ENCODE measurements around the gene PRKCSH. TPM values are rescaled to one million over a fixed set of nuclear protein-coding genes. Genes with fewer than 3 reads are reported as not detected.
A peak's percentile ranks its signal among the peaks of the same experiment; 100 is the strongest.
"Not testable (repeated sequence)": the region's sequence is repeated elsewhere in the genome, so short reads cannot be mapped to it uniquely, and the experiment has no call there.

The PRKCSH gene, protein sequence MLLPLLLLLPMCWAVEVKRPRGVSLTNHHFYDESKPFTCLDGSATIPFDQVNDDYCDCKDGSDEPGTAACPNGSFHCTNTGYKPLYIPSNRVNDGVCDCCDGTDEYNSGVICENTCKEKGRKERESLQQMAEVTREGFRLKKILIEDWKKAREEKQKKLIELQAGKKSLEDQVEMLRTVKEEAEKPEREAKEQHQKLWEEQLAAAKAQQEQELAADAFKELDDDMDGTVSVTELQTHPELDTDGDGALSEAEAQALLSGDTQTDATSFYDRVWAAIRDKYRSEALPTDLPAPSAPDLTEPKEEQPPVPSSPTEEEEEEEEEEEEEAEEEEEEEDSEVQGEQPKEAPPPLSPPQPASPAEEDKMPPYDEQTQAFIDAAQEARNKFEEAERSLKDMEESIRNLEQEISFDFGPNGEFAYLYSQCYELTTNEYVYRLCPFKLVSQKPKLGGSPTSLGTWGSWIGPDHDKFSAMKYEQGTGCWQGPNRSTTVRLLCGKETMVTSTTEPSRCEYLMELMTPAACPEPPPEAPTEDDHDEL
- total RNA-seq = 67.1 TPM

DNA sequence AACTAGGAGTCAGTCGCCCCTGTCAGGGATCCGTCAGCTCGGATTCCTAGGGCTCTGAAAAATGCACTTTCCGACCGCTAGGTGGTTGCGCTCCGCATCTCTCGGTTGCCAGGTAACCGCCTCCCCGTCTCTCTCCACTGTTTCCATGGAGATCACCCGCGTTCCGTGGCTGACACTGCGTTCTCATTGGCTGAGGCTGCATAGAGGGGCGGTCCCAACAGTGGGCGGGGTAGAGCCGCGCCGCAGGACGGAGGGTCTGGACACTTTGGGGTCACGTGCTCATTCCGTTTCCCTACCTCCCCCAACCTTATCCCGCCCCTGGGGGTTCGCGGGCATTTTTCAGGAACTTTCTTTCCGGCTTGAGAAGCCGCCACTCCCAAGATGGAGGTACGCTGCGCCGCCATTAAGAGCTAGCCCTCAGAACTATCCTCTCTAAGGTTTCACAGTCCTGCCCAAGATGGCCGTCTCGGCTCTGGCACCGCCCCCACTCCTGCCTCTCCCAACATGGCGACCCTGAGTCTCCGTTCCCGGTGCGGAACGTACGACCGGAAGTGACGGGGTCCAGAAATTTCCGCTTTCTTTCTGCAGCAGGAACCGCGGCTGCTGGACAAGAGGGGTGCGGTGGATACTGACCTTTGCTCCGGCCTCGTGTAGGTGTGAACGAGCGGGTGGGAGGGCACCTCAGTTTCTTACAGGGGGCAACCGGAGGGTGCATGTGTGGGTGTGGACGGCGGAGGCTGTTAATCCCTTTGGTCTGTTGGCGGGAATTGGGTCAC is at the start of gene PRKCSH, which contains the start of gene ODAD3:
Gene PRKCSH (plus strand): TSS at position 579 of the 776 bp plus-strand sequence. CDS start 483 bp downstream, outside the sequence.
Gene ODAD3 (minus strand): TSS at position 65 of the 776 bp plus-strand sequence. CDS start 105 bp downstream, outside the sequence.
- Histone ChIP-seq H3K4me3 (ENCODE audit: low read length) (peak within 1 kb of the TSS; percentile 72), H3K9me3 (ENCODE audit: low read depth, low read length) (no peaks in the 10 kb centered on the region)

DNA sequence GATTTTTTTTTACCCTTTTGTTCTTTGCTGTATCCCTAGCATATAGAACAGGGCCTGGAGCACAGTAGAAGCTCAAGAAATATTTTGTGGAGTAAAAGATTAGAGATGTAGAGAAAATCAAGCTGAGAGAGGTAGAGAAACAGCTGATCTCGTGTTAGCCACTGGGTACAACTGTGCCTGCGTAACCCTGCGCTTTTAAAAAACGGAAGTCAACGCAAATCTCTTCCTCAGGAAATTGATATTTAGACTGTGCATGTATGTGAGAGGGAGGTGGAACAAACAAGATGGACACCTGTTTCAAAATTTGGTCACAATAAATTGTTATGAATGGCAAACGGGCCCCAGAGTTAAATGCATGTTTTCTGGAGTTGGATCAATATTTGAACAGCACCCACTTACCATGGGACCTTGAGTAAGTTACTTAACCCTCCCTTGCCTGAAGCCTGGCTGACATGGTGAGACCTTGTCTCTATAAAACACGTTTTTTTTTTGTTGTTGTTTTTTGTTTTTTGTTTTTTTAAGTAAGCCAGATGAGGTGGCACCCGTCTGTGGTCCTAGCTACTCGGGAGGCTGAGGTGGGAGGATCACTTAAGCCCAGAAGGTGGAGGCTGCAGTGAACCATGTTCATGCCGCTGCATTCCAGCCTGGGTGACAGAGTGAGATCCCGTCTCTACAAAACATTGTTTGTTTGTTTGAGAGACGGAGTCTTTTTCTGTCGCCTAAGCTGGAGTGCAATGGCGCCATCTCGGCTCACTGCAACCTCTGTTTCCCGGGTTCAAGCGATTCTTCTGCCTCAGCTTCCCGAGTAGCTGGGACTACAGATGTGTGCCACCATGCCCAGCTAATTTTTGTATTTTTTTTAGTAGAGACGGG is 48.0 kb upstream of the PRKCSH start:
- Histone ChIP-seq H3K27me3 (ENCODE audit: insufficient read depth, low read length) (peaks cover 3% of the 10 kb centered on the region), H3K4me3 (ENCODE audit: low read length) (no peak overlapping the region), H3K4me1 (ENCODE audit: insufficient read depth, low read length) (peaks cover 36% of the 10 kb centered on the region), H3K9me3 (ENCODE audit: low read depth, low read length) (no peaks in the 10 kb centered on the region)

More for the DNA sequence above, at the start of gene PRKCSH, which contains the start of gene ODAD3:
- H3K27me3 ChIP-seq (ENCODE audit: insufficient read depth, low read length) = no peaks in the 10 kb centered on the region
- peaks cover 27% of the 10 kb centered on the region for H3K4me1 ChIP-seq (ENCODE audit: insufficient read depth, low read length)

DNA sequence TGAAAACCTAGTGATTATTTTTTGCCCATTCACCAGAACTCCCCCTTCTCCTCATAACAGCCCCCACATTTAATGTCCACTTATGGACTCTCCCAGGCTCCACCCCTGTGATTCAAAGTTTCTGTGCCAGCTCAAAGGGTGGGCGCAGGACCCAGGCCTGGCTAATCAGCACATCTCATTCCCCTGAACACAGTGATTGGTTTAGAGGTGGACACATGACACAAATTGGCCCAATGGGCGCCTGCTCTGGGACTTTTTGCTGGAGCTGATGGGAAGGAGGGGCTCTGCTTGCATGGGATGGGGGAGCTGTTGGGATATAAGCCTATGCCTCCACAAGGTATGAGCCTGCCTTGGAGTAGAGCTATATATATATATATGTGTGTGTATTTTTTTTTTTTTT is 45.1 kb upstream of the PRKCSH start:
- Histone ChIP-seq H3K4me3 (ENCODE audit: low read length) (no peak overlapping the region), H3K27me3 (ENCODE audit: insufficient read depth, low read length) (no peaks in the 10 kb centered on the region), H3K9me3 (ENCODE audit: low read depth, low read length) (no peaks in the 10 kb centered on the region), H3K4me1 (ENCODE audit: insufficient read depth, low read length) (peaks cover 14% of the 10 kb centered on the region)

DNA sequence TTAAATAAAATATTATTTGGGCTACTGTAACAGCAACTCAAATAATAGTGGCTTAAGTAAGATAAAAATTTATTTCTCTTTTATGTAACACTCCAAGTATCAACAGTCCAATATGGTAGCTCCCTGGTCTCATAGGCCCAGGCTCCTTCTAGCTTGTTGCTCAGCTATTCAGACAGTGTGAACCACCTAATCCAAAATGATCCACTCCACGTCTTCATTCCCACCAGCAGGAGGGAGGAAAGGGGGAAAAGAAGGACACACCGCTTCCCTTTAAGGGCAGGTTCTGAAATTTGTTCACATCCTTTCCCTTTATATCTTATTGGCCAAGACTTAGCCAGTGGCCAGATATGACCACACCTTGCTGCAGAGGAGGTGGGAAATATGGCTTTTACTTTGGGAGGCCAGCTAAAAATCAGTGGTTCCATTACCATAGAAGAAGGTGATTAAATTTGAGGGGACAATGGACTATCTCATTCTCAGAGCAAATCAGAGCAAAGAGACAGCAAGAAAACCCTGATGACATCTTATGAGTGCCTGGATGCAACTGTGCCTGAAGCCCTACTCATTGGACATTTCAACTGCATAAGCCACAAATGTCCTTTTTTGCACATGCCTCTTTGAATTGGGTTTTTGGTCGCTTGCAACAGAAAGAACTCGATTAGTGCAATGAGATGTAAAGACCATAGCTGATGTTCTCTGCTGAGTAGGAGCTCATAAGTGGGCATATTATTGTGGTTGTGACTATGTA is 44.3 kb upstream of the PRKCSH start:
- H3K9me3 ChIP-seq (ENCODE audit: low read depth, low read length) = no peaks in the 10 kb centered on the region
- peaks cover 14% of the 10 kb centered on the region for H3K4me1 ChIP-seq (ENCODE audit: insufficient read depth, low read length)
- no peak overlapping the region for H3K4me3 ChIP-seq (ENCODE audit: low read length)

DNA sequence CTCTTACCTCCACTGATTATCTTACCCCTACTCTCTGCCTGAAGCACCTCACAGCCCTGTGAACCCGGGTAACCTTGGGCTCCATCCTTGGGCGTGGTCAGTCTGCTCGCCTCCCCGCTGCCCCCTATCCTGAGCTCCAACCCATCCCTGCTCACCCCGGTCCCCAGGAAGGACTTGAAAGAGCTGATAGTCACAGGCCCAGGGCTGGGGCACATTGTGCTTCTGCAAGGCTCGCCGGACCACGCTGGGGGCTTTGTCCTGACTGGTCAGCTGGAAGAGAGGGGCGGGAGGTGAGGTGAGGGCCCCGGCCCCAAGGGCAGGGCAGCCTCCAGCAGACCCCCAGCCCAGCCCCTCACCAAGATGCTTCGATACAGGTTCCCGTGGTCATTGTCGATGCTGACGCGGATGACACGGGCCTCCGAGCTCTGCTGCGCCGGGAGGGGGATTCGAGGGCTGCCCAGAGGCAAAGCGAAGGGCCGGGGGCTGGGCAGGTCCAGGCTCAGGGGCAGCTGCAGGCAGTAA is 38.3 kb upstream of the PRKCSH start:
- H3K9me3 ChIP-seq (ENCODE audit: low read depth, low read length) = no peaks in the 10 kb centered on the region
- H3K27me3 ChIP-seq (ENCODE audit: insufficient read depth, low read length) = no peaks in the 10 kb centered on the region
- no peak overlapping the region for H3K4me3 ChIP-seq (ENCODE audit: low read length)
- H3K4me1 ChIP-seq (ENCODE audit: insufficient read depth, low read length) = no peaks in the 10 kb centered on the region

More for the DNA sequence above, 44.3 kb upstream of the PRKCSH start:
- H3K27me3 ChIP-seq (ENCODE audit: insufficient read depth, low read length) = no peaks in the 10 kb centered on the region

DNA sequence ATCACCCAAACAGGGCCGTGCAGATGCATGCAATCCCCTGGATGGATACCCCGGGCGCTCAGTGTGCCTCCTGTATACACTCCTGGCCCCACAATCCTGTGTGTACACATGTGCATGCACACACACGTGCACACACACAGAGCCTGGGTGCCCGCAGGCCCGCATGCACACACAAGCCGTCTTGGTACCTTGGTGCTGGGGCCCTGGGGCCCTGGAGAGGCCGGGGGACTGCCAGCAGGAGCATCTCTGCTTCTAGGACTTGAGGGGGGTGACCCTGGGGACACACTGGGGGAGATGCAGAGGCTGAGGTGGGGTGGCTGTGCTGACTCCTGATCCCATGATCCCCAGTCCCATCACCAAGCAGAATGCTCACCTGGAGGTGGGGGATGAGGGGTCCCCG is 35.8 kb upstream of the PRKCSH start:
- H3K4me3 ChIP-seq (ENCODE audit: low read length) = no peak overlapping the region
- no peaks in the 10 kb centered on the region for H3K27me3 ChIP-seq (ENCODE audit: insufficient read depth, low read length)
- H3K4me1 ChIP-seq (ENCODE audit: insufficient read depth, low read length) = no peaks in the 10 kb centered on the region
- H3K9me3 ChIP-seq (ENCODE audit: low read depth, low read length) = no peaks in the 10 kb centered on the region

DNA sequence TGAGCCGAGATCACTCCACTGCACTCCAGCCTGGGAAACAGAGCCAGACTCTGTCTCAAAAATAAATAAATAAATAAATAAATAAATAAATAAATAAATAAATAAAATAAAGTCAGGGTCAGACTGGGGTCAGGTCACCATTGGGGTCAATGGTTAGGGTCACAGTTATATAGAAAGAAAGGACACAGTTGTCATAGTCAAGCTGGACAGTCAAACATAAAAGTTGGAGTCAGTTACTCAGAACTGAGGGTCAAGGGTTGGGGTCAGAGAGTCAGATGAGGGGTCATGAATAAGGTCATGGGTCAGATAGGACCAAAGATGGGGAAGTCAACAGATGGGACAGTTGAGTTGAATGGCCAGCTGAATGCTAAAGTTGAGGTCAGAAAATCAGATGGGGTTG is 34.6 kb upstream of the PRKCSH start:
- Histone ChIP-seq H3K27me3 (ENCODE audit: insufficient read depth, low read length) (no peaks in the 10 kb centered on the region), H3K9me3 (ENCODE audit: low read depth, low read length) (no peaks in the 10 kb centered on the region), H3K4me1 (ENCODE audit: insufficient read depth, low read length) (no peaks in the 10 kb centered on the region), H3K4me3 (ENCODE audit: low read length) (no peak overlapping the region)

DNA sequence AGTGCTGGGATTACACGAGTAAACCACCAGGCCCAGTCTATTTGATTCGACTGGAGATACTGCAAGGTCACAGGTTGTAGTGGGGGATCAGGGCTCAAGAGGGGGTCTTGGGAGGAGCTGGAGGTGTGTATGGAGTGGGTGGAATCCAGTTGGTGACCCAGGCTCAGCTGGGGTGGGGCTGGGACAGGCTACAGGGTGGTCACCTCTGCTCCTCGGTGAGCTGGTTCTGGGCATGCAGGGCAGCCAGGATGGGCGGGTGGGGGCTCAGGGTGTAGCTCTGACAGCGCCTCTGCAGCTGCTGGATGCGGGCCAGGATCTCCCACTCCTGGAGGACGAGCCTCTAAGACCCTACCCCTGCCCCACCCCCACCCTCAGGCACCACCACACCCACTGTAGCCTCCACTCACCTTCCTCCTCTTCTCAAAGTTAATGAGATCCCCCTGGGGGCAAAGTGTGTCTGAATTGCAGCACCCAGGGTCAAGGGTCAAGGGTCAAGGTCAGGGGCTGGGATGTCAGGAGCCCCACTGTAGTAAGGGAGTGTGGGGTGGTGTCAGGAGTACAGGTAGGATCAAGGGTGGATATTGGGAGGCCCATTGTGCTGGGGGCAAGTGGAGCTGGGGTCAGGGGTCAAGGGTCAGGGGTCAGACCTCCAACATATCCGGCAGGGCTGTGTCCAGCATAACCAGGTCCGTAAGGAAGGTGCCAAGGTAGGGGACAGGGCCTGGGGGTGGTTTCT is 33.5 kb upstream of the PRKCSH start:
- H3K4me3 ChIP-seq (ENCODE audit: low read length) = no peak overlapping the region
- no peaks in the 10 kb centered on the region for H3K9me3 ChIP-seq (ENCODE audit: low read depth, low read length)
- H3K4me1 ChIP-seq (ENCODE audit: insufficient read depth, low read length) = peaks cover 9% of the 10 kb centered on the region
- H3K27me3 ChIP-seq (ENCODE audit: insufficient read depth, low read length) = no peaks in the 10 kb centered on the region

DNA sequence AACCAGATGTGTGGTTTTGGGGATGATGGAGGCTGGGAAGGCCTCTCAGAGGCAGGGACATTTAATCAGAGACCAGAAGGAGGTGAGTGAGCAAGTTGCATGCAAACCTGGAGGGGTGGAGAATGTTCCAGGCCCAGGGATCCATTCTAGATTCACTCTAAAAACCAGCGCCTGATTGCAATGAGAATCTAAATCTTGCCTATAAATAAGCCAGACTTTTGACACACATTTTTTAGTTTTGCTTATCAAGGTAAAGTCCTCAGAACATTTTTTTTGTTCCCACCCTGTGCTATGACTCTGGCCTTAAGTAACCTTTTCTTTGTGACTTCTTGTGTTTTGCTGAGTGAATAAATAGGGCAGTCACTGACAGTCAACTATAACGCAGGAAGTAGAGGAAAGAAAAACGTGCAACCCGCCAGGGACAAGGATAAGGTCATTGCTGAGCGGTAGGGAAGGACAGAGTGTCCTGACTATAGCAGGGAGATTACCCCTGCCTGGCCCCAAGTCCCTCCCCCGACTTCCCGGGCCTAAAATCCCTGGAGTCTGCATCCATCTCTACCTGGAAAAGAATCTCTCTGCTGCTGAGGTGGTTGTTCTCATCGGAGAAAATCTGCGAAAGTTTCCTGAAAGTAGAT is 30.7 kb upstream of the PRKCSH start:
- Histone ChIP-seq H3K4me1 (ENCODE audit: insufficient read depth, low read length) (peaks cover 13% of the 10 kb centered on the region), H3K9me3 (ENCODE audit: low read depth, low read length) (no peaks in the 10 kb centered on the region), H3K27me3 (ENCODE audit: insufficient read depth, low read length) (no peaks in the 10 kb centered on the region), H3K4me3 (ENCODE audit: low read length) (no peak overlapping the region)

DNA sequence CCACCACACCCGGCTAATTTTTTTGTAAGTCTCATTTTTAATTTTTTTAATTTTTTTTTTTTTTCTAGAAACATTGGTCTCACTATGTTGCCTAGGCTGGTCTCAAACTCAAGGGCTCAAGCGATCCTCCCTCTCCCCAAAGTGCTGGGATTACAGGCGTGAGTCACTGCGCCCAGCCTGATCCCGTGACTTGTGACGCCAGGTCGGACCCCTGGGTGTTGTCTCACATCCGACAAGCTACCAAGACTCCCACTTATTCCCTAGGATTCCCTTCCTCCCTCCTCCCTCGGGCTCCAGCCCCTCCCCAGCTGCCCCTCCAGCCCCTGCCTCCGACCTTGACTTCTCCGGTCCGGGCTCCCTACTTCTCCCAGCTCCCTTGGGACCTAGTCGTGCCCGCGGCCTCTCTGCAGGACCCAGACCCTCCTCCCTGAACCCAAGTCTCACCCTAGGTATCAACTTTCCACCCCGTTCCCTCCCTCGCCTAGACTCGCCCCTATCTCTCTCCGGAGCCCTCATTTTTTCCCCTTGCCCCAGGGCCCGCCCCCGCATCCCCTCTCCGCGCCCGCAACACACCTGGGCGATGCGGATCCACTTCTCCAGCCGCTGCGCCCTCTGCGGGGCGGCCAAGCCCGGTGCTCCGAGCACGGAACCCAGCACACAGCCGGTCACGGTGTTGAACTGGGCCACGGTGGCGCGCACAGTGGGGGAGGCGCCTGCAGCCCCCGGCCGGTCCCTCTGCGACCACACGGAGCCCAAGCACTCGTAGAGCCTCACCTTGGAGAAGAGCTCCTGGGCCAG is 29.4 kb upstream of the PRKCSH start:
- H3K4me3 ChIP-seq (ENCODE audit: low read length) = no peak overlapping the region

DNA sequence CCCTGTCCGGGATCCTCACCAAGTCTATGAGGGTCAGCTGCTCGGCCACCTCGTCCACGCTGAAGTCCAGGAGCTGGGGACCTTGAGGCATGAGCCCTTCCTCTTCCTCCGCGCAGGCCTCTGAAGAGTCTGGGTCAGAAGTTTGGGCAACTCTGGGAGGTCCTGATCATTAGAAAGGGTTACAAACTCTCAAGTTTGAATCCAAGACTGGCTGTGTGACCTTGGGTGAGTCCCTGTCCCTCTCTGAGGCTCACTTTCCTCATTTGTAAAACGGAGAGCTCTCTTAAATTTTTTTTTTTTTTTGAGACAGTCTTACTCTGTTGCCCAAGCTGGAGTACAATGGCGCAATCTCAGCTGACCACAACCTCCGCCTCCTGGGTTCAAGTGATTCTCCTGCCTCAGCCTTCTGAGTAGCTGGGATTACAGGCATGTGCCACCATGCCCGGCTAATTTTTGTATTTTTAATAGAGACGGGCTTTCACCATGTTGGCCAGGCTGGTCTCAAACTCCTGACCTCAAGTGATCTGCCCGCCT is 28.7 kb upstream of the PRKCSH start:
- peaks cover 13% of the 10 kb centered on the region for H3K4me1 ChIP-seq (ENCODE audit: insufficient read depth, low read length)
- H3K27me3 ChIP-seq (ENCODE audit: insufficient read depth, low read length); H3K9me3 ChIP-seq (ENCODE audit: low read depth, low read length); H3K4me3 ChIP-seq (ENCODE audit: low read length): not testable (repeated sequence)

More for the DNA sequence above, 29.4 kb upstream of the PRKCSH start:
- Histone ChIP-seq H3K9me3 (ENCODE audit: low read depth, low read length) (no peaks in the 10 kb centered on the region), H3K27me3 (ENCODE audit: insufficient read depth, low read length) (no peaks in the 10 kb centered on the region), H3K4me1 (ENCODE audit: insufficient read depth, low read length) (peaks cover 13% of the 10 kb centered on the region)

DNA sequence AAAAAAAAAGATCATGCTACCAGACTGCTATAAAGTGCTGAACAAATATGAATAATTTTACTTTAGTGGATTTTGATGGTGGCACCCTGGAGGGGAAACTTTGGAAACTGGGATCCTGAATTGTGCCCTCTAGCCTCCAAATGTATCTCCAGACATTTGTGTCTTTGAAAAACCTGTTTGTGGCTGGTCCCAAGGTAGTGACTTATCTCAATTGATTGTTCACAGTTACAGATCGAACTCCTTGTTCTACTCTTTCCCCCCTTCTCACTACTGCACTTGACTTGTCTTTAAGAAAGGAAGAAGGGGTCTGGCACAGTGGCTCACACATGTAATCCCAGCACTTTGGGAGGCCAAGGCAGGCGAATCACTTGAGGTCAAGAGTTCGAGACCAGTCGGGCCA is 26.8 kb upstream of the PRKCSH start:
- H3K9me3 ChIP-seq (ENCODE audit: low read depth, low read length) = no peaks in the 10 kb centered on the region
- H3K27me3 ChIP-seq (ENCODE audit: insufficient read depth, low read length) = no peaks in the 10 kb centered on the region
- no peak overlapping the region for H3K4me3 ChIP-seq (ENCODE audit: low read length)
- H3K4me1 ChIP-seq (ENCODE audit: insufficient read depth, low read length) = peaks cover 13% of the 10 kb centered on the region

Measured in mononuclear cell (primary cell).